22Rv1 (cell line): Measurements from ENCODE around the gene SH3D19.

Experiments used
- ZFX ChIP-seq: fragments of 450-650 bp; IDR thresholded peaks from 2 replicates; pipeline ENCODE4 v1.6.1; 2017; ENCODE audit warnings: antibody characterized with exemption, borderline replicate concordance
- TF ChIP-seq, protein P1 (sequence below): fragments of 450-650 bp; IDR thresholded peaks from 2 replicates; pipeline ENCODE4 v1.5.1; 2017; ENCODE audit warnings: mild to moderate bottlenecking

- TF ChIP-seq, protein P1, sequence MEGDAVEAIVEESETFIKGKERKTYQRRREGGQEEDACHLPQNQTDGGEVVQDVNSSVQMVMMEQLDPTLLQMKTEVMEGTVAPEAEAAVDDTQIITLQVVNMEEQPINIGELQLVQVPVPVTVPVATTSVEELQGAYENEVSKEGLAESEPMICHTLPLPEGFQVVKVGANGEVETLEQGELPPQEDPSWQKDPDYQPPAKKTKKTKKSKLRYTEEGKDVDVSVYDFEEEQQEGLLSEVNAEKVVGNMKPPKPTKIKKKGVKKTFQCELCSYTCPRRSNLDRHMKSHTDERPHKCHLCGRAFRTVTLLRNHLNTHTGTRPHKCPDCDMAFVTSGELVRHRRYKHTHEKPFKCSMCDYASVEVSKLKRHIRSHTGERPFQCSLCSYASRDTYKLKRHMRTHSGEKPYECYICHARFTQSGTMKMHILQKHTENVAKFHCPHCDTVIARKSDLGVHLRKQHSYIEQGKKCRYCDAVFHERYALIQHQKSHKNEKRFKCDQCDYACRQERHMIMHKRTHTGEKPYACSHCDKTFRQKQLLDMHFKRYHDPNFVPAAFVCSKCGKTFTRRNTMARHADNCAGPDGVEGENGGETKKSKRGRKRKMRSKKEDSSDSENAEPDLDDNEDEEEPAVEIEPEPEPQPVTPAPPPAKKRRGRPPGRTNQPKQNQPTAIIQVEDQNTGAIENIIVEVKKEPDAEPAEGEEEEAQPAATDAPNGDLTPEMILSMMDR, result no peak
- no peak for TF ChIP-seq ZFX
Observed at GRCh38 chr4:151314479-151314878, 10.9 kb downstream of the SH3D19 start.
